GM12878 (cell line): ENCODE data around the gene OTOR.

Experiments used
- BCL3 ChIP-seq: IDR thresholded peaks from 2 replicates; pipeline ENCODE4 v1.6.1; 2011; ENCODE audit warnings: borderline replicate concordance, low read depth, mild to moderate bottlenecking, moderate library complexity, low read length; ENCODE audit not compliant: insufficient read depth, poor library complexity, severe bottlenecking
- CTCF ChIP-seq, 3 experiments: IDR thresholded peaks in 2 of 3; conservative IDR thresholded peaks in 1 of 3; 2 replicates each; pipeline ENCODE4 v1.5.1; 2011; ENCODE audit warnings: low read depth in 3 of 3, low read length in 3 of 3, mild to moderate bottlenecking in 3 of 3, control low read depth in 2 of 3, moderate library complexity in 2 of 3, inconsistent platforms in 1 of 3, mixed read lengths in 1 of 3; ENCODE audit not compliant: control insufficient read depth in 2 of 3, insufficient read depth in 1 of 3; ENCODE audit errors: extremely low read depth in 1 of 3
- EP300 ChIP-seq, 2 experiments: fragments of 150-350 bp in 1 of 2; IDR thresholded peaks; 2 replicates each; pipeline ENCODE4 v1.6.1; 2011 to 2012; ENCODE audit warnings: low read depth in 2 of 2, low read length in 2 of 2, borderline replicate concordance in 1 of 2, improper control_type of control experiment in 1 of 2, inconsistent platforms in 1 of 2; ENCODE audit not compliant: control insufficient read depth in 1 of 2
- JUNB ChIP-seq: IDR thresholded peaks from 2 replicates; pipeline ENCODE4 v1.6.1; 2016; ENCODE audit warnings: antibody characterized with exemption, mild to moderate bottlenecking
- KDM1A ChIP-seq: fragments of 200-600 bp; sonication (generic); IDR thresholded peaks from 2 replicates; pipeline ENCODE4 v1.6.1; 2016; ENCODE audit warnings: borderline replicate concordance
- NFYB ChIP-seq: IDR thresholded peaks from 2 replicates; pipeline ENCODE4 v1.6.1; 2011; ENCODE audit warnings: low read depth, mild to moderate bottlenecking, low read length, improper control_type of control experiment, moderate library complexity; ENCODE audit not compliant: insufficient read depth
- POLR2AphosphoS2 ChIP-seq: IDR thresholded peaks from 2 replicates; pipeline ENCODE4 v1.6.1; 2011; ENCODE audit warnings: low read depth, mild to moderate bottlenecking, low read length, improper control_type of control experiment, moderate library complexity
- POLR2AphosphoS5 ChIP-seq: IDR thresholded peaks from 2 replicates; pipeline ENCODE4 v1.6.1; 2011; ENCODE audit warnings: mild to moderate bottlenecking, low read length, inconsistent platforms
- SIN3A ChIP-seq: IDR thresholded peaks from 2 replicates; pipeline ENCODE4 v1.6.1; 2012; ENCODE audit warnings: low read depth, low read length, improper control_type of control experiment
- TCF7 ChIP-seq: IDR thresholded peaks from 2 replicates; pipeline ENCODE4 v1.6.1; 2014; ENCODE audit warnings: antibody characterized with exemption, borderline replicate concordance
- YY1 ChIP-seq: IDR thresholded peaks from 2 replicates; pipeline ENCODE4 v1.6.1; 2011; ENCODE audit warnings: low read depth, mild to moderate bottlenecking, low read length
- ZBED1 ChIP-seq: IDR thresholded peaks from 2 replicates; pipeline ENCODE4 v1.6.1; 2016; ENCODE audit warnings: borderline replicate concordance
- ZBTB33 ChIP-seq: fragments of 450-650 bp; IDR thresholded peaks from 2 replicates; pipeline ENCODE4 v1.6.1; 2017; ENCODE audit warnings: mild to moderate bottlenecking

GRCh38 chr20:16745204-16745603 is 3.0 kb upstream of the OTOR start:
- TF ChIP-seq CTCF (IDR thresholded peaks at IDR 0.05 in 2 of 3, conservative IDR thresholded peaks at IDR 0.05 in 1 of 3; ENCODE audit: control insufficient read depth in 2 of 3, extremely low read depth in 1 of 3, insufficient read depth in 1 of 3, low read depth in 3 of 3, low read length in 3 of 3): no peak
- TF ChIP-seq KDM1A: no peak
- no peak for TF ChIP-seq POLR2AphosphoS5
- no peak for TF ChIP-seq YY1
- TF ChIP-seq EP300 (IDR thresholded peaks at IDR 0.05; ENCODE audit: borderline replicate concordance in 1 of 2, control insufficient read depth in 1 of 2, low read depth in 2 of 2, low read length in 2 of 2): no peak
- TF ChIP-seq ZBTB33: no peak
- TF ChIP-seq SIN3A: no peak
- no peak for TF ChIP-seq JUNB
- no peak for TF ChIP-seq POLR2AphosphoS2
- TF ChIP-seq TCF7: no peak
- no peak for TF ChIP-seq NFYB
- no peak for TF ChIP-seq BCL3
- no peak for TF ChIP-seq ZBED1
